ENCODE measurements around the gene WBP1. TPM values are rescaled to one million over a fixed set of nuclear protein-coding genes. Genes with fewer than 3 reads are reported as not detected.

WBP1 gene
- total and polyA plus RNA-seq, 10 of the 15 experiments (the other 5 are each of a cell fraction or from before 2014, with no cell fraction given) = 4.2 to 76.8 (median 43.8) TPM

DNA sequence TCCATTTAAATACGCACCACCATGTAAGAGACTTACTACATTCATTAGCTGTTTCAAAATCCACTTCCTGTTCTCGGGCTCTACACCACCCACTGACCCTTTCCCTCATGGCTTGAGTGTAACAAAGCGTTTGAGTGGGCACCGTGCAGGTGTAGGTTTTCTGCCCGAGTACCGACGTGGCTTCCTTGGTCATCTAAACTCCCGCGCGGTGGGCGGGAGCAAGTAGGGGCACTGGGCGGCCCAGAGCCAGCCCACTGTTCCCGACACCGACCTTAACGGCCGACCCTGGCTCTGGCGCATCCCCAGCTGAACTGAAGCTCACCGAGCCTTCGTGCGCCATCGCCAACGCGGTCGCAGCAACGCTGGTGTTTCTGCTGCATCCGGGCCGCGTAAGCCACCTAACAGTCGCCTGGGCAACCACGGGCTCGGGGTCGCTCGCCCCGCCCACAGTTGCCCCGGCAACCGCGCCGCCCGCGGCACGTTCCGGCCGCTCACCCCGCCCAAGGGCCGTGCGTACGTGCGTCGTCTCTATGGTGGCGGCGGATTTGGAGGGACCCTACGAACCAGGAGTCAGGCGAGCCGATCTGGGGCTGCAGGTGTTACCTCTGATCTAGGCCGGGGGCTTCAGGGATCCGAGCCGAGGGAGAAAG is 36.9 kb upstream of the WBP1 start, which contains the start of the genes C2orf81 and WDR54:
C2orf81 (minus strand) TSS at position 399 of the 650 bp plus-strand sequence; CDS start at position 340, 59 bp downstream.
WDR54 (plus strand) TSS at position 510 of the 650 bp plus-strand sequence. CDS start 424 bp downstream, outside the sequence.
- SMC1A ChIA-PET (ENCODE audit: uncharacterized antibody, unreplicated experiment) = interaction anchor here (0.7 to 3.0 kb wide), 9 partner anchors 13 to 168 kb away, joined by 3 to 24 read pairs (median 3); partner anchors contain the start of genes INO80B and WBP1
- intact Hi-C loops (cut with micrococcal nuclease; ENCODE audit: unreplicated experiment) = loop anchor here (2.0 kb wide), 1 partner anchor 33 kb away; the partner anchor contains the start of gene INO80B
- no TSS peak for BruUV-seq (replicated peaks)
- CTCF ChIA-PET = interaction anchor here (0.8 to 1.5 kb wide), 9 partner anchors 19 to 296 kb away, joined by 3 to 6 read pairs (median 3); no protein-coding TSS in a partner anchor
- H3K27me3 ChIP-seq (replicated peaks in 1 of 2; ENCODE audit: control insufficient read depth in 2 of 2, insufficient read depth in 2 of 2, low read length in 1 of 2) = no peaks in the 10 kb centered on the region
- in situ Hi-C loops (cut with MboI) = no loop called here
- peak; percentile 84 for DNase-seq (ENCODE audit: low read depth, low spot score)
- H3K4me2 ChIP-seq (ENCODE audit: control insufficient read depth, insufficient read depth) = peak within 1 kb of the TSS; percentile 83
- peak within 1 kb of the TSS; percentile 78 for H3K4me3 ChIP-seq
- FAIRE-seq = peak; percentile 95
- H3K9me3 ChIP-seq (replicated peaks; ENCODE audit: control insufficient read depth, insufficient read depth, low read length) = no peaks in the 10 kb centered on the region
- H3K4me1 ChIP-seq (ENCODE audit: control insufficient read depth, insufficient read depth, low read length) = peaks cover 22% of the 10 kb centered on the region
- POLR2A ChIA-PET = interaction anchor here (1.0 to 1.9 kb wide), 10 partner anchors 11 to 146 kb away, joined by 3 to 21 read pairs (median 5); partner anchors contain the start of genes INO80B, MRPL53 and WBP1
- WGBS (ENCODE audit: insufficient coverage, insufficient replicate concordance, low lambda C conversion rate, missing lambda C conversion rate) = under 1% methylated on average over 56 of the region's 57 CpGs
- RAD21 ChIA-PET (ENCODE audit: unreplicated experiment) = interaction anchor here (0.9 to 2.4 kb wide), 8 partner anchors 15 to 146 kb away, joined by 3 to 11 read pairs (median 5); partner anchors contain the start of genes HTRA2, INO80B and WBP1
- peak within 1 kb of the TSS; percentile 92 for H2AFZ ChIP-seq (ENCODE audit: control insufficient read depth, low read depth, low read length)
- H3K79me2 ChIP-seq (ENCODE audit: control insufficient read depth, insufficient read depth, low read length) = peaks cover 9% of the 10 kb centered on the region
- H4K20me1 ChIP-seq (ENCODE audit: control insufficient read depth, insufficient read depth) = no peaks in the 10 kb centered on the region
- peak within 1 kb of the TSS; percentile 62 for H3K9ac ChIP-seq (ENCODE audit: control insufficient read depth, insufficient read depth, low read length)
- ATAC-seq = peak; percentile 96
- peaks cover 0 to 12% of the 10 kb centered on the region in 2 experiments; a peak in 1 of 4 replicates for H3K36me3 ChIP-seq (ENCODE audit: control insufficient read depth in 2 of 2, insufficient read depth in 2 of 2, low read length in 1 of 2)
- H3K27ac ChIP-seq (ENCODE audit: control insufficient read depth, insufficient read depth) = peak within 1 kb of the TSS; percentile 80
- no peak for TF ChIP-seq NFYB (IDR thresholded peaks at IDR 0.05; ENCODE audit: insufficient read depth, low read depth, low read length)
- 0 out of 2 replicates have a peak, but pooled peaks have one; percentile 19 for TF ChIP-seq TARDBP (IDR thresholded peaks at IDR 0.05; ENCODE audit: borderline replicate concordance)
- TF ChIP-seq BRCA1 (IDR thresholded peaks at IDR 0.05; ENCODE audit: low read depth, low read length) = no peak
- peak; percentile 55 for TF ChIP-seq NBN (IDR thresholded peaks at IDR 0.05)
- TF ChIP-seq HCFC1 (IDR thresholded peaks at IDR 0.05; ENCODE audit: low read length) = peak; percentile 45
- TF ChIP-seq YY1 (IDR thresholded peaks at IDR 0.05; ENCODE audit: low read depth, low read length) = peak; percentile 82
- peak; percentile 68; the same call in 1 of the 2 replicates for TF ChIP-seq GATAD2B (conservative IDR thresholded peaks at IDR 0.05; ENCODE audit: low read depth)
- TF ChIP-seq NR2C1 (IDR thresholded peaks at IDR 0.05) = peak; percentile 25; the same call in 1 of the 2 replicates
- TF ChIP-seq CREB1 (IDR thresholded peaks at IDR 0.05; ENCODE audit: low read depth) = peak; percentile 60; the same call in 1 of the 2 replicates
- TF ChIP-seq SP1 (IDR thresholded peaks at IDR 0.05; ENCODE audit: low read depth, low read length) = peak; percentile 62
- TF ChIP-seq, protein P1, sequence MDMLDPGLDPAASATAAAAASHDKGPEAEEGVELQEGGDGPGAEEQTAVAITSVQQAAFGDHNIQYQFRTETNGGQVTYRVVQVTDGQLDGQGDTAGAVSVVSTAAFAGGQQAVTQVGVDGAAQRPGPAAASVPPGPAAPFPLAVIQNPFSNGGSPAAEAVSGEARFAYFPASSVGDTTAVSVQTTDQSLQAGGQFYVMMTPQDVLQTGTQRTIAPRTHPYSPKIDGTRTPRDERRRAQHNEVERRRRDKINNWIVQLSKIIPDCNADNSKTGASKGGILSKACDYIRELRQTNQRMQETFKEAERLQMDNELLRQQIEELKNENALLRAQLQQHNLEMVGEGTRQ (IDR thresholded peaks at IDR 0.05; ENCODE audit: borderline replicate concordance, low read depth, low read length) = no peak
- no peak for TF ChIP-seq NFYA (IDR thresholded peaks at IDR 0.05; ENCODE audit: borderline replicate concordance, low read depth, low read length)
- 0 out of 2 replicates have a peak, but pooled peaks have one; percentile 5 for TF ChIP-seq CBX5 (IDR thresholded peaks at IDR 0.05; ENCODE audit: low read depth)
- TF ChIP-seq LARP7 (IDR thresholded peaks at IDR 0.05) = peak; percentile 90
- TF ChIP-seq RFX5 (IDR thresholded peaks at IDR 0.05; ENCODE audit: low read depth, low read length) = peak; percentile 54; the same call in 1 of the 2 replicates
- TF ChIP-seq MAX (IDR thresholded peaks at IDR 0.05; ENCODE audit: low read depth, low read length) = peak; percentile 92
- peak; percentile 22; the same call in 1 of the 2 replicates for TF ChIP-seq ZSCAN29 (IDR thresholded peaks at IDR 0.05)
- TF ChIP-seq IKZF1 (conservative IDR thresholded peaks at IDR 0.05) = peak; percentile 54; the same call in 1 of the 2 replicates
- peak; percentile 66 for TF ChIP-seq NR2F1 (conservative IDR thresholded peaks at IDR 0.05)
- peak; percentile 44 for TF ChIP-seq SMAD1 (IDR thresholded peaks at IDR 0.05; ENCODE audit: low read depth, partially characterized antibody)
- TF ChIP-seq EGR1 (IDR thresholded peaks at IDR 0.05; ENCODE audit: borderline replicate concordance in 1 of 2, low read depth in 2 of 2, low read length in 2 of 2) = peak in 1 of 2 experiments; percentile 97; a peak in 1 of 3 replicates
- TF ChIP-seq RUNX3 (IDR thresholded peaks at IDR 0.05; ENCODE audit: low read length) = peak; percentile 56; the same call in 1 of the 2 replicates
- peak; percentile 96 for TF ChIP-seq SIN3A (IDR thresholded peaks at IDR 0.05; ENCODE audit: low read depth, low read length)
